ENCODE measurements around the gene HSPA12B.

Gene HSPA12B

GRCh38 chr20:3745686-3746173 is 13.2 kb downstream of the HSPA12B start:
- Histone ChIP-seq H3K4me1 (no peaks in the 10 kb centered on the region; the same call in 1 of the 2 replicates), H3K36me3 (no peaks in the 10 kb centered on the region), H3K27me3 (no peaks in the 10 kb centered on the region), H3K4me3 (ENCODE audit: low read depth, low read length) (no peak overlapping the region), H3K9me3 (no peaks in the 10 kb centered on the region)
- DNase-seq, result no peak
- no peak for TF ChIP-seq CTCF (IDR thresholded peaks at IDR 0.05; ENCODE audit: low read depth, low read length)

DNA sequence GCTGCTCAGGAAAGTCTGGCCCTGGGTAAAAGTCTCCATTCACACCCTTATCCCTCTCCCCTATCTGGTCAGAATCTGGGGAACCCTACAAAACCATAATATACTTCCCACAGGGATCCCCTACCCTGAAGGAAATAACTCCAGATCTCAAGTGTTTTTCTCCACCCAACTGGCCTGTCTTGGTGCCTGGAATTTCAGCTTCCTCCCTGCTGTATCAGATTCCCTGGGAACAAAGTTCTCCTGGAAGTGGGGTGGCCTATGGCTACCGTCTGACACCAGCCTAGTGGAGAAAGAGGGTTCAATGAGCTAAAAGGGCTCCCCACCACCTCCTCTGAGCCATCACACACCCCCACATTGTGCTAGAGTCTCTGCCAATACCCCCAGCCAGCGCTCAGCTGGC is 15.0 kb downstream of the HSPA12B start:
- DNase-seq, result no peak
- no peaks in the 10 kb centered on the region for H3K27me3 ChIP-seq
- no peak overlapping the region for H3K4me3 ChIP-seq (ENCODE audit: low read depth, low read length)
- no peak for TF ChIP-seq CTCF (IDR thresholded peaks at IDR 0.05; ENCODE audit: low read depth, low read length)
- no peaks in the 10 kb centered on the region for H3K36me3 ChIP-seq
- no peaks in the 10 kb centered on the region for H3K9me3 ChIP-seq
- H3K4me1 ChIP-seq, result peaks cover under 1% of the 10 kb centered on the region

DNA sequence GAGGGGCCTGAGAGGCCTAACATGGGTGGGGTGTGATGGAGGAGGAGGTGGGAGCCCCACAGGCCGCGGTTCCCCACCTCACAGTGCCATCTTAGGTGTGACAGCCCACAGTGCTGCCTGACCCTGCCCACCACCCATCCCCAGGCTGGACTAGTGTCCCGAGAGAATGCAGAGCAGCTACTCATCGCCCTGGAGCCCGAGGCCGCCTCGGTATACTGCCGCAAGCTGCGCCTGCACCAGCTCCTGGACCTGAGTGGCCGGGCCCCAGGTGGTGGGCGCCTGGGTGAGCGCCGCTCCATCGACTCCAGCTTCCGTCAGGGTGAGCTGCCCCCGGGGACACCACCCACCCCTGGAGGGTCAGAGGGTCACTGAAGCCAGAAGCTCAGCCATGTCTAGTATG is 15.6 kb downstream of the HSPA12B start:
- no peaks in the 10 kb centered on the region for H3K27me3 ChIP-seq
- H3K4me3 ChIP-seq (ENCODE audit: low read depth, low read length), result no peak overlapping the region
- no peak for TF ChIP-seq CTCF (IDR thresholded peaks at IDR 0.05; ENCODE audit: low read depth, low read length)
- H3K36me3 ChIP-seq, result no peaks in the 10 kb centered on the region
- peaks cover 6% of the 10 kb centered on the region for H3K4me1 ChIP-seq
- DNase-seq, result no peak
- H3K9me3 ChIP-seq, result no peaks in the 10 kb centered on the region

DNA sequence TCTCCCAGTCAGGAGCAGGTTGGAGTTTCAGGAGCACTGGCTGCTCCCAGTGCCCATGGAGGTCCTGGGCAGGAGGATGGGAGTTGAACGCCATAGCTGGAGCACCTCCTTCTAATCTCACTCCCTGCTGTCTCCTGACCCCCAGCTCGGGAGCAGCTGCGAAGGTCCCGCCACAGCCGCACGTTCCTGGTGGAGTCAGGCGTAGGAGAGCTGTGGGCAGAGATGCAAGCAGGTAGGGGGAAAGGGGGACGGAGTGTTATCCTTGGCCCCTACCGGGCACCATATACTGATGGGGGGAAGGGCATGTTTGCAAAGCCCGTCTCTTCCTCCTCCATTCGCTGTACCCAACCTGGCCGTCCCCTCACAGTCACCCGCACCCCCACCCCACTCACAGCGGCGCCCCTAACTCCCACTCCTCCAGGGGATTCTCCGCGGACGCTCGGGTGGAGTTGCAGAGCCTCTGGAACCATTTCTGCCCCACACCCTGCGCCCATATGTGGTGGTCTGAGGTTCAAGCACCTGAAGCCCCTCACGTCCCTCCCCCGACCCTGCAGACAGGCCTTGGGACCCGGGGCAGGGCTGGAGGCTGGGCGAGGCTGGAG is 16.7 kb downstream of the HSPA12B start:
- Histone ChIP-seq H3K4me3 (ENCODE audit: low read depth, low read length) (peak overlapping the region; percentile 61), H3K9me3 (no peaks in the 10 kb centered on the region), H3K36me3 (no peaks in the 10 kb centered on the region), H3K4me1 (peaks cover 6% of the 10 kb centered on the region), H3K27me3 (no peaks in the 10 kb centered on the region)
- DNase-seq, result no peak
- no peak for TF ChIP-seq CTCF (IDR thresholded peaks at IDR 0.05; ENCODE audit: low read depth, low read length)

DNA sequence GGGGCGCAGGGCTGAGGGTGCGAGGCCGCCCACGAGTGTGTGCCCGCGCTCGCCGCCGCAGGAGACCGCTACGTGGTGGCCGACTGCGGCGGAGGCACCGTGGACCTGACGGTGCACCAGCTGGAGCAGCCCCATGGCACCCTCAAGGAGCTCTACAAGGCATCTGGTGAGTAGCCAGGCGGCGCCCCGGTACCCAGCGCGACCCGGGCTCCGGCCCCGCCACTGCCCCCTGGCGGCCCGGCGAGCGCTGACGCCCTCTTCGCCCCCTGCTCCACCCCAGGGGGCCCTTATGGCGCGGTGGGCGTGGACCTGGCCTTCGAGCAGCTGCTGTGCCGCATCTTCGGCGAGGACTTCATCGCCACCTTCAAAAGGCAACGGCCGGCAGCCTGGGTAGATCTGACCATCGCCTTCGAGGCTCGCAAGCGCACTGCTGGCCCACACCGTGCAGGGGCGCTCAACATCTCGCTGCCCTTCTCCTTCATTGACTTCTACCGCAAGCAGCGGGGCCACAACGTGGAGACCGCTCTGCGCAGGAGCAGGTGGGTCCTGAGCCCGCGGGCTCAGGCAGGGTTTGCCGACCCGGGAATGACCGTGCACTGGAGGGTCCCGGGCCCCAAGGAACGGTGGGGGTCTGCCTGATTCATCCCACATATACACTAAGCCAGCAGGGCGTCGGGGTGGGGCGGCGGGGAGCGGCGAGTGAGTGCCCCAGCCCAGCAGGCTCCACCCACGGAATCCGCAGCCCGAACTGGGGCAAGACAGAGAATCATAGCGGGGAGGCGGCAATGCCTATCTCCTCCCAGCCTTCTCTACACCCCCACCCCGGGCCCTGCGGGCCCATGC is 17.4 kb downstream of the HSPA12B start:
- no peaks in the 10 kb centered on the region for H3K27me3 ChIP-seq
- H3K9me3 ChIP-seq, result no peaks in the 10 kb centered on the region
- no peaks in the 10 kb centered on the region for H3K36me3 ChIP-seq
- peaks cover 6% of the 10 kb centered on the region for H3K4me1 ChIP-seq
- DNase-seq, result peak; percentile 87
- peak overlapping the region; percentile 61 for H3K4me3 ChIP-seq (ENCODE audit: low read depth, low read length)
- TF ChIP-seq CTCF (IDR thresholded peaks at IDR 0.05; ENCODE audit: low read depth, low read length), result peak; percentile 80

DNA sequence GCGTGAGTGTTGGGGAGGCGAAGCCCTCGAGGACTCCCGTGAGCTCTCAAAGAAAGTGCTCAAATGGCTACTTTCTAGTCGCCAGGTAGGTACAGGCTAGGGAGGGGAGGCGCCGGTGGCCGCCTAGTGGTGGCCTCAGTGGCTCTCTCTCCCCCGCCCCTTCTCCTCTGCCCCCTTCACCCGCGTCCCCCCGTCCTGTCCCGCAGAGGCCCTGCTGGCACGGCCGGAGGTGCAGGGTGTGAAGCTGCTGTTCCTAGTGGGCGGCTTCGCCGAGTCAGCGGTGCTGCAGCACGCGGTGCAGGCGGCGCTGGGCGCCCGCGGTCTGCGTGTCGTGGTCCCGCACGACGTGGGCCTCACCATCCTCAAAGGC is 18.8 kb downstream of the HSPA12B start:
- TF ChIP-seq CTCF (IDR thresholded peaks at IDR 0.05; ENCODE audit: low read depth, low read length), result no peak
- no peak for DNase-seq
- Histone ChIP-seq H3K27me3 (no peaks in the 10 kb centered on the region), H3K9me3 (no peaks in the 10 kb centered on the region), H3K4me1 (peaks cover 6% of the 10 kb centered on the region), H3K4me3 (ENCODE audit: low read depth, low read length) (no peak overlapping the region), H3K36me3 (peaks cover 4% of the 10 kb centered on the region; the same call in 1 of the 2 replicates)
